ENCODE results near the gene KLF2.
A peak's percentile ranks its signal among the peaks of the same experiment; 100 is the strongest.

The KLF2 gene

DNA sequence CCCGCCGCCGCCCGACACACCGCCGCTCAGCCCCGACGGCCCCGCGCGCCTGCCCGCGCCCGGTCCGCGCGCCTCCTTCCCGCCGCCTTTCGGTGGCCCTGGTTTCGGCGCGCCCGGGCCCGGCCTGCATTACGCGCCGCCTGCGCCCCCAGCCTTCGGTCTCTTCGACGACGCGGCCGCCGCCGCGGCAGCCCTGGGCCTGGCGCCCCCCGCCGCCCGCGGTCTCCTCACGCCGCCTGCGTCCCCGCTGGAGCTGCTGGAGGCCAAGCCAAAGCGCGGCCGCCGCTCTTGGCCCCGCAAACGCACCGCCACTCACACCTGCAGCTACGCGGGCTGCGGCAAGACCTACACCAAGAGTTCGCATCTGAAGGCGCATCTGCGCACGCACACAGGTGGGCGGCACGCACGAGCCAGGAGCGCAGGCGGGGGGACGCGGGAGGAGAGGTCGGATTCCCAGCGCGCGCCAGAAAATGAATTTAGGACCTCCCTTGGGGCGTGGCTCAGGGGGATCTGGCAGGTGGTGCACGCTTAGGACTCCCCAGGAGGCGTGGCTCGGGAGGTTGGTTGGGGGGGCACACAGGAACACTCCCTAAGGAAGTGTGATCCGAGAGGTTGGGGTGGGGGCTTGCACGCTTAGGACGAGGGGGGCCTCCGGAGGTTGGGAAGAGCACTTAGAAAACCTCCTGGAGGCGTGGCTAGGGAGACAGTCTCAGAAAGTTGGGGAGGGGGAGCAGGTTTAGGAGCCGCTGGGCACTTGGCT is 1.2 kb downstream of the KLF2 start:
- Mint-ChIP-seq H3K36me3 (peaks cover 9 to 16% of the 10 kb centered on the region in 2 donors), H3K4me1 (peaks cover 39 to 74% of the 10 kb centered on the region in 2 donors), H3K9me3 (no peaks in the 10 kb centered on the region), H3K27me3 (peaks cover 0 to 8% of the 10 kb centered on the region in 2 donors), H3K27ac (peak overlapping the region; percentile 95), H3K4me3 (peak overlapping the region; percentile 82 to 91)
- ATAC-seq (replicated peaks) (no peak), DNase-seq (peak; percentile 35)

DNA sequence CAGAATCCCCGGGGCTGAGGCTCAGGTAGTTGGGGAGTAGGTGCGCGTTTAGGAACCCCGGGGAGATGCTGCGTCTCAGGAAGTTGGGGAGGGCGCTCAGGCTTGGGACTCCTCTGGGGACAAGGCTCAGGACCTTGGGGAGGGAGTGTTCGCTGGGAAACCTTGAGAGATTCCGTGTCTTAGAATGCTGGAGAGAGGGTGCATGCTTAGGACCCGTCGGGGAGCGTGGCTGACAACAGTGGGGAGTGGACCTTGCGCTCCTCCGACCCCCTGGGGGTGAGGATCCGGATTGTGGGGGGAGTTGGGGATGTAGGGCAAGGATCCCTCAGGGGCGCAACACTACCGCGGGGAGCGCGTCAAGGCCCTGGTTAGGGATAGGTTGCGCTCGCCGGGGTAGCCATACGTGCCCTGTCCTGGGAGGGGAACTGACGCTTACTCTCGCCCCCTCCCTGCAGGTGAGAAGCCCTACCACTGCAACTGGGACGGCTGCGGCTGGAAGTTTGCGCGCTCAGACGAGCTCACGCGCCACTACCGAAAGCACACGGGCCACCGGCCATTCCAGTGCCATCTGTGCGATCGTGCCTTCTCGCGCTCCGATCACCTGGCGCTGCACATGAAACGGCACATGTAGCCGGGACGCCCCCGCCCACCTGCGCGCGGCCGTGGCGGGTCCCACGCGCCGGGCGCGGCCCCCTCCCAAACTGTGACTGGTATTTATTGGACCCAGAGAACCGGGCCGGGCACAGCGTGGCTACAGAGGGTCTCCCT is 2.0 kb downstream of the KLF2 start:
- Mint-ChIP-seq H3K4me1 (peaks cover 37 to 68% of the 10 kb centered on the region in 2 donors), H3K4me3 (peak overlapping the region; percentile 82 to 91), H3K27me3 (peaks cover 0 to 8% of the 10 kb centered on the region in 2 donors), H3K27ac (peak overlapping the region; percentile 95), H3K9me3 (no peaks in the 10 kb centered on the region), H3K36me3 (peaks cover 9 to 16% of the 10 kb centered on the region in 2 donors)
- DNase-seq (no peak), ATAC-seq (replicated peaks) (peak; percentile 2 to 4)

DNA sequence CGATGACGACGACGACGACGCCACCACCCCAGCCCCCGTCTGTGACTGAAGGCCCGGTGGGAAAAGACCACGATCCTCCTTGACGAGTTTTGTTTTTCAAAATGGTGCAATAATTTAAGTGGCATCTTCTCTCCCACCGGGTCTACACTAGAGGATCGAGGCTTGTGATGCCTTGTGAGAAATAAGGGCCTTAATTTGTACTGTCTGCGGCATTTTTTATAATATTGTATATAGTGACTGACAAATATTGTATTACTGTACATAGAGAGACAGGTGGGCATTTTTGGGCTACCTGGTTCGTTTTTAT is 2.5 kb downstream of the KLF2 start:
- no peaks in the 10 kb centered on the region for H3K9me3 Mint-ChIP-seq
- peaks cover 35 to 63% of the 10 kb centered on the region in 2 donors for H3K4me1 Mint-ChIP-seq
- H3K36me3 Mint-ChIP-seq = peaks cover 9 to 16% of the 10 kb centered on the region in 2 donors

DNA sequence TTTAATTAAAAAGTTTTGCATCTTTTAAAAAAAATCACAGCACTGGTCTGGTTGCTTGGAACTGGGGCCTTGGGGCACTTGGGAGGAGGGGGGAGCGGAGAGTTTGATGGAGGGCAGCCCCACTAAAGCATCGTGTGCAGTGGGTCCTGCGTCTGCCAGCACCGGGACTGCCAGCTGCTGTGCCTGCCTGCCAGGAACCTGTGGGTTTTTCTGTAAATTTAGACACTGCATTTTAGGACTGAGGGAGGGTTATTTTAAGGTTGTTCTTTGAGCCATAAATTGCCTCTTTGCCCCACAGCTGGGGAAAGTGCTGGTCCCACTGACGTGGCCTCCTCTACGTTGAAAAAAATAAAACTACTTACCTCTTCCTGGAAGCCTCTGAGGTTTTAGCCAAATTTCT is 2.9 kb downstream of the KLF2 start:
- ATAC-seq (replicated peaks) = peak in 1 of 2 donors; percentile 1
- Mint-ChIP-seq H3K36me3 (peaks cover 9 to 16% of the 10 kb centered on the region in 2 donors), H3K4me3 (peak overlapping the region; percentile 52 to 79), H3K4me1 (peaks cover 35 to 60% of the 10 kb centered on the region in 2 donors), H3K27ac (peak overlapping the region; percentile 73), H3K27me3 (peaks cover 0 to 8% of the 10 kb centered on the region in 2 donors), H3K9me3 (no peaks in the 10 kb centered on the region)
- no peak for DNase-seq

More for the DNA sequence above, 2.5 kb downstream of the KLF2 start:
- Mint-ChIP-seq H3K27me3 (peaks cover 0 to 8% of the 10 kb centered on the region in 2 donors), H3K4me3 (peak overlapping the region; percentile 56 to 79), H3K27ac (peak overlapping the region; percentile 82)
- no peak for DNase-seq
- ATAC-seq (replicated peaks) = no peak

DNA sequence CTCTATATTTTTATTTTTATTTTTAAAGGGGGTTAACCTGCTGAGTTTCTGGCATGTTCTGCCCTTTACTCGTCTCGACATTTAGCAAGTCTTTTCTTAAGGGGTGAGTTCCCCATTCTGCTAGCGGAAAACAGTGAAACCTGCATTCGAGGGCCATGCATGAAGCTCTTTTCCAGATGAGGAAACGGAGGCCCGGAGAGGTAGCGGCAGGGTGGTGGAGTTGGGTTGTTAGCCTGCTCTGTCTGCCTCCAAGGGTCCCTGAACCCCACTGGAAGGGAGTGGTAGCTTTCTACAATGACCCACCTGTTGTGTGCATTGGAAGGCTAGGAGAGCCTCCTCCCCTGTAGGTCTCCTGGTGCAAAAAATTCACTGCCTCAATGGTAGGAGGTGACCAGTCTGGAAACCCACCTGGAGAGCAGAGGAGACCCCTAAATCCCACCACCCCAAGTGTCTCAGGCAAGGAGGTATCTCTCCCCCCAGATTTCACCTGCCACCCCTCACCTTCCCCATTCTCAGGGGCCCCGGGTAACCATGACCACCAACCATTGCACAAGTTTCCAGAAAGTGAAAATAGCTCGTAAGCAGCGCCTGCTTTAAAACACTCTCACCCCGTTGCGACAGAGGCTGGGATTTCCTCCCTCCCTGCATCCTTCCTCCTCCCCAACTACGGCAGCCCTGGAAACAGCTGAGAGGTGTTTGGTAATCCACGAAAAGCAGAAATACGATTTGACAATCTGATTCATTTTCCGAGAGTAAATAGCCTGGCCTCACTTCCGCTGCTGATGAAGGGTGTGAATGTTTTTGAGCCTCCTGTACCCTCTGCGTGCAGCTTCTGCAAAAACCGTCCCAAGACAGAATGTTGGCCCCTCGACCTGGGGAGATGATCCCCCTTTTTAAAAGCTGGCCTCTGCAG is 3.5 kb downstream of the KLF2 start:
- DNase-seq (peak; percentile 60), ATAC-seq (replicated peaks) (peak; percentile 44 to 45)
- Mint-ChIP-seq H3K27me3 (peaks cover 0 to 8% of the 10 kb centered on the region in 2 donors), H3K9me3 (no peaks in the 10 kb centered on the region), H3K4me1 (peaks cover 32 to 53% of the 10 kb centered on the region in 2 donors), H3K27ac (peak overlapping the region; percentile 74), H3K4me3 (peak overlapping the region; percentile 60 to 79), H3K36me3 (peaks cover 9 to 16% of the 10 kb centered on the region in 2 donors)

DNA sequence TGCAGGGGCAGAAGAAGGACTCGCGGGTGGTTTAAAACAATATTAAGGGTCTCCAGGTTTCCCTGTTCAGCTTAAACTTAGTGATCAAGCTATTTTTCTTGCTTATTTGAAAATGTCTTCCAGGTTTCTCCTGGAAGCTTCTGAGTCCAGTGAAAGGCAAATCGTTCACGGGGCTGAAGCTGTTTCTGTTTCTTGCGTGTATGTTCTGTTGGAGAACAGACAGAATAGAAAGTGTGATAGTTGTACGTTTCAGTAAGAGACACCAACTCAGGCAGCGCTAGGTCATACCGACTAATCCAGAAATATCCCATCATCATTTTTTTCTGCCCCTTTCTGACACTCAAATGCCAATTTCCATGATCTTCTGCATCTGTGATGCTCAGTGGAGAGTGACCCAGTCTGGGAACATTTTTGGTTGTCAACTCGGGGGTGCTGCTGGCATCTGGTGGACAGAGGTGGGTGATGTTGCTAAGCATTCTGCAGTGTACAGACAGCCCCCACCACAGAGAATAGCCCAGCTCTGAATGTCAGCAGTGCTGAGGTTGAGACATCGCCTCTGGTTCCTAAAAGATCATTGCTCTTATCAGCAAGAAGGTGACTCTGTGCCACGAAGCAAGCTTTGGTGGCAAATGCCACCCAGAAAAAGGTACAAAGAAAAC is 4.3 kb downstream of the KLF2 start:
- Mint-ChIP-seq H3K4me1 (peaks cover 32 to 49% of the 10 kb centered on the region in 2 donors), H3K27ac (peak overlapping the region; percentile 74), H3K4me3 (peak overlapping the region; percentile 60 to 79), H3K27me3 (peaks cover 0 to 8% of the 10 kb centered on the region in 2 donors), H3K9me3 (no peaks in the 10 kb centered on the region), H3K36me3 (peaks cover 9 to 16% of the 10 kb centered on the region in 2 donors)
- DNase-seq = no peak
- no peak for ATAC-seq (replicated peaks)

DNA sequence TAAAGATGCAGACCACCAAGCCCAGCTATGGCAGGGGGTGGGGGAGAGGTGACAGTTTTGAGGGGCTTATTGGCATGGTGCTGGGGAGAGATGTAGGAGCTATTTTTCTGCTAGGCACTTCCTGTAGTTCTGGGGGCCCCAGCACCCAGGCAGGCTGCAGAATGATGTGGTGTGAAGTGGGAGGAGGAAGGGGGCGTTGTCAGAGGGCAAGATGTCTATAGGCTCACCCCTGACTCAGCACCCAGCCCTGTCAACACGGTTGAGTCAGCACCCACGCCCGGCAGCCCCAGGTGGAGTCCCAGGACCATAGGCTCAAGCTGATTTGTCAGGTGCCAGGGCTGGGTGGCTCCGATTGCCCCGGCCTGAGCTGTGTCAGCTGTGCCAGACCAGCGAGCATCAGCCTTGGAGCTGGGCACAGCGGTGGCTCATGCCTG is 5.8 kb downstream of the KLF2 start:
- Mint-ChIP-seq H3K27me3 (peaks cover 0 to 8% of the 10 kb centered on the region in 2 donors), H3K27ac (peak overlapping the region; percentile 65), H3K36me3 (peaks cover 9 to 16% of the 10 kb centered on the region in 2 donors), H3K9me3 (peaks cover 0 to 2% of the 10 kb centered on the region in 2 donors), H3K4me3 (peak overlapping the region in 1 of 2 donors; percentile 8), H3K4me1 (peaks cover 37 to 53% of the 10 kb centered on the region in 2 donors)
- DNase-seq = peak; percentile 75
- ATAC-seq (replicated peaks) = peak; percentile 61 to 65

DNA sequence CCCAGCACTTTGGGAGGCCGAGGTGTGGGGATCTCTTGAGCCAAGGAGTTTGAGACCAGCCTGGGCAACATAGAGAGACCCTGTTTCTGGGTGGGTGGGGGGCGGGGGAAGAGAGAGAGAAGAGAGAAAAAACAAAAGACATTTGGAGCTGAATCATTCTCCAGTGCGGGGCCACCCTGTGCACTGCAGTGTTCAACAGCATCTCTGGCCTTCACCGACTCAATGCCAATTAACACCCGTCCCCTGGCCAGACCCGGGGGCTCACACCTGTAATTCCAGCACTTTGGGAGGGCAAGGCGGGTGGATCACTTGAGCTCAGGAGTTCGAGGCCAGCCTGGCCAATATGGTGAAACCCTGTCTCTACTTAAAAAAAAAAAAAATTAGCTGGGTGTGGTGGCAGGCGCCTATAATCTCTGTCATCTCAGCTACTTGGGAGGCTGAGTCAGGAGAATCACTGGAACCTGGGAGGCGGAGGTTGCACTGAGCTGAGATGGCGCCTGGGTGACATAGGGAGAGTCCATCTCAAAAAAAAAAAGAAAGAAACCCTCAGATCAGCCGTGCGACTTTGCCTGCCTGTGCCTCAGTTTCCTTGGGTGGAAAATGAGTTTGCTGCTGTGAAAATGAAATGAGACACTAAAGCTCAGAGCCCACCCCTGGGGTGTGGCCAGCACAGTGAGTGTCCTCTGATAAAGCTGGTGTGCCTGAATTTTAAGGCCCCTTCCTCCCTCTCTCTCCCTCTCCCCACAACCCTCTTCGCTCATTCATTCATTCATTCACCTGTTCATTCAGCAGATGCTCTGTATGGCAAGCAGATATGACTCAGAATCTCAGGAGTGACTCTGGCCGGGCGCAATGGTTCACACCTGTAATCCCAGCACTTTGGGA is 6.4 kb downstream of the KLF2 start:
- Mint-ChIP-seq H3K4me1 (peaks cover 33 to 48% of the 10 kb centered on the region in 2 donors), H3K9me3 (peaks cover 0 to 2% of the 10 kb centered on the region in 2 donors), H3K36me3 (peaks cover 5 to 12% of the 10 kb centered on the region in 2 donors), H3K27me3 (peaks cover 0 to 4% of the 10 kb centered on the region in 2 donors), H3K4me3 (no peak overlapping the region), H3K27ac (no peak overlapping the region)
- DNase-seq (no peak), ATAC-seq (replicated peaks) (no peak)

DNA sequence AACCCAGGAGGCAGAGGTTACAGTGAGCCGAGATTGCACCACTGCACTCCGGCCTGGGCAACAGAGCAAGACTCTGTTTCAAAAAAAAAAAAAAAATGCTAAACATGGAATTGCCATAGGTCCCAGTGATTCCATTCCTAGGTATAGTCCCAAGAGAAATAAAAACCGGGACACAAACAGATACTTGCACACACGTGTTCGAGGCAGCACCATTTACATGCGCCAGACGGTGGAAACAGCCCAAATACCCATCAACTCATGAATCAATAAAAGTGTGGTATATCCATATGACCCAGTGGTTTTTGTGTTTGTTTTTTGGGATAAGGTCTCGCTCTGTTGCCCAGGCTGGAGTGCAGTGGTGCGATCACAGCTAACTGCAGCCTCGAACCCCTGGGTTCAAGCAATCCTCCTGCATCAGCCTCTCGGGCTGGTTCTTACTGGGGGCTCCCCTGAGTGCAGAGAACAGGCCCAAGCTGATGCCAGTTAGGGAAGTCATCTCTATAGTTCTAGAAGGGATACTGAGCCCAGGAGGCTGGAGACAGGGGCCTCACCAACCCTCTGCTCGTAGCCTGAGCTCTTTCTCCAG is 8.5 kb downstream of the KLF2 start:
- Mint-ChIP-seq H3K4me1 (peaks cover 25 to 43% of the 10 kb centered on the region in 2 donors), H3K9me3 (peaks cover 0 to 2% of the 10 kb centered on the region in 2 donors), H3K27ac (no peak overlapping the region), H3K27me3 (no peaks in the 10 kb centered on the region), H3K36me3 (no peaks in the 10 kb centered on the region), H3K4me3 (no peak overlapping the region)
- DNase-seq = no peak
- no peak for ATAC-seq (replicated peaks)

DNA sequence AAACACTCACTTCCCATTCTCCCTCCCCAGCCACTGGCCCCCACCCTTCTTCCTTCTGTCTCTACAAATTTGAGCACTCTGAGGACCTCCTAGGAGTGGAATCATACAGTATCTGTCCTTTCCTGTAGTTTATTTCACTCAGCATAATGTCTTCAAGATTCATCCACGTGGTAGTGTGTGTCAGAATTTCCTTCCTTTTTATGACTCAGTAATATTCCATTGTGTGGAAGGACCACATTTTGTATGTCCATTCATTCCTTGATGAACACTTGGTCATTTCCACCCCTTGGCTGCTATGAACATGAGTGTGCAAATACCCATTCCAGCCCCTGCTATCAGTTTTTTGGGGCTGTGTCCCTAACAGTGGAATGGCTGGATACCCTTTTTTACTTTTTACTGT is 9.8 kb downstream of the KLF2 start:
- Mint-ChIP-seq H3K4me1 (peaks cover 28 to 43% of the 10 kb centered on the region in 2 donors), H3K36me3 (no peaks in the 10 kb centered on the region), H3K27me3 (no peaks in the 10 kb centered on the region), H3K27ac (peak overlapping the region; percentile 20), H3K9me3 (peaks cover 0 to 2% of the 10 kb centered on the region in 2 donors), H3K4me3 (no peak overlapping the region)
- DNase-seq = no peak
- ATAC-seq (replicated peaks) = no peak

DNA sequence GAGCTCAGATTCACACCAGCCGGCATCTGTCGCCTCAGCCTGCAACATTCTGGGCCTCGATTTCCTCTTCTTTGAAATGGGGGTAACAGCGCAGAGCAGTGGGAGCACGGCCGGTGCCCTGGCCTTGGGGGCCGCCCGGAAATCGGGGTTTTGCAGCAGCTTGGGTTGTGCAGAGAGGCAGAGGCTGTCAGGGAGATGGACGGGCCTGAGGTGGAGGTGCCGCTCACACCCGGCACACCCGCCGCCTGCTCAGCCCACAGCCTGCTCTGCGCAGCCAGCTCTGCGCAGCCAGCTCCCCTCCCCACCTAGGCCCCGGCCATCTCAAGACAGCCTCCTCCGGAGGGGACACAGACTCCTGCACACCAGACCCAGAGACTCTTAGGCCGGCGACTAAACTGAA is 10.6 kb downstream of the KLF2 start:
- H3K9me3 Mint-ChIP-seq = peaks cover 0 to 2% of the 10 kb centered on the region in 2 donors
- peaks cover 28 to 46% of the 10 kb centered on the region in 2 donors for H3K4me1 Mint-ChIP-seq
- ATAC-seq (replicated peaks) = no peak
- H3K36me3 Mint-ChIP-seq = no peaks in the 10 kb centered on the region
- H3K27me3 Mint-ChIP-seq = no peaks in the 10 kb centered on the region
- no peak overlapping the region for H3K4me3 Mint-ChIP-seq
- no peak overlapping the region for H3K27ac Mint-ChIP-seq
- DNase-seq = no peak

DNA sequence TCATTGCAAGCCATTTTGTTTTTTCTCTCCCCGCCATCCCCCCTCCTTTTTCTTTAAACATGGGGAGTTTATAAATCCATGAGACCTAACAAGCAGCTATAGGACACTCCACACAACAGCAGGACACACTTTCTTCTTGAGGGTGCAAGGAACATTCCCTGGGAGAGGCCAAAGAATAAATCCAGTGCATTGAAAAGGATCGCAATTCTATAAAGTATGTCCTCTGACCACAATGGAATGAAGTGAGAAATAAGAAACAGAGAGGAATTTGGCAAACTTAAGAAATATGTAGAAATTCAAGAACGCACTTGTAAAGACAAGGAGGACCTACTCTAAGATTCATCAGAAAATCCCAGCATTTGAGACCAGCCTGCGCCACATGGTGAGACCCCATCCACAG is 11.9 kb downstream of the KLF2 start:
- no peak for DNase-seq
- Mint-ChIP-seq H3K4me3 (no peak overlapping the region), H3K27ac (no peak overlapping the region), H3K36me3 (no peaks in the 10 kb centered on the region), H3K27me3 (no peaks in the 10 kb centered on the region), H3K4me1 (peaks cover 29 to 52% of the 10 kb centered on the region in 2 donors), H3K9me3 (peaks cover 2 to 4% of the 10 kb centered on the region in 2 donors)
- no peak for ATAC-seq (replicated peaks)

Measured in stimulated activated naive B cell treated with anti-CD40 and anti-IgM and Interleukin-4, amounts not matched to agents 10 μg/mL and 1 μg/mL and 100 μg/mL, for 72 hours (primary cell).